GM13977 (cell line): ENCODE results near the gene SFXN4.
"Not testable (repeated sequence)": the region's sequence is repeated elsewhere in the genome, so short reads cannot be mapped to it uniquely, and the experiment has no call there.

ENCODE experiments used
- DNase-seq: peaks from one replicate; pipeline ENCODE4 v3.0.0; 2012; ENCODE audit warnings: low spot score
- CTCF ChIP-seq: IDR thresholded peaks from 2 replicates; pipeline ENCODE4 v1.5.1; 2012; ENCODE audit warnings: mild to moderate bottlenecking, control low read depth; ENCODE audit not compliant: insufficient read depth; ENCODE audit errors: extremely low read depth, missing control alignments
- in situ Hi-C: fragments of 300-500 bp; cut with MboI; formaldehyde crosslinking; loops from one replicate; pipeline ENCODE4 v1.12.0; 2022; ENCODE audit warnings: low sequenced_read_pairs, low pct_unique_long_range_greater_than_20kb, mixed read lengths, inconsistent platforms; ENCODE audit not compliant: unreplicated experiment

Gene SFXN4

GRCh38 chr10:119115926-119116325 lies 49.6 kb downstream of the SFXN4 start:
- TF ChIP-seq CTCF, result no peak
- in situ Hi-C loops, result no loop called here
- no peak for DNase-seq

- DNase-seq, result no peak
- in situ Hi-C loops, result no loop called here
- TF ChIP-seq CTCF, result no peak
Measured at GRCh38 chr10:119113751-119114732, 51.5 kb downstream of the SFXN4 start.

- TF ChIP-seq CTCF, result no peak
- in situ Hi-C loops, result no loop called here
- DNase-seq, result no peak
Measured at GRCh38 chr10:119112056-119112455, 53.5 kb downstream of the SFXN4 start.

- DNase-seq, in situ Hi-C loops: not testable (repeated sequence)
Measured at GRCh38 chr10:119107771-119108170, 57.7 kb downstream of the SFXN4 start.

GRCh38 chr10:119107106-119107505 lies 58.4 kb downstream of the SFXN4 start:
- in situ Hi-C loops, DNase-seq: not testable (repeated sequence)

- in situ Hi-C loops, DNase-seq: not testable (repeated sequence)
Measured at GRCh38 chr10:119105899-119106298, 59.6 kb downstream of the SFXN4 start.

- DNase-seq, result no peak
- no peak for TF ChIP-seq CTCF
- in situ Hi-C loops, result no loop called here
Measured at GRCh38 chr10:119105155-119105554, 60.4 kb downstream of the SFXN4 start.

- no peak for TF ChIP-seq CTCF
- in situ Hi-C loops, result no loop called here
- DNase-seq, result peak; percentile 45
Measured at GRCh38 chr10:119104654-119105015, 60.9 kb downstream of the SFXN4 start.
